GM19240 (cell line): ENCODE measurements around the gene SMIM44.
"Not testable (repeated sequence)": the region's sequence is repeated elsewhere in the genome, so short reads cannot be mapped to it uniquely, and the experiment has no call there.

ENCODE experiments used
- DNase-seq: peaks from one replicate; pipeline ENCODE4 v3.0.0; 2011; ENCODE audit warnings: low spot score; ENCODE audit not compliant: insufficient read length

The SMIM44 gene

GRCh38 chr19:3483226-3483628 is at the start of gene SMIM44:
SMIM44 (minus strand) TSS chr19:3483441; CDS start chr19:3483403, 38 bp downstream.
- no peak for DNase-seq

- DNase-seq, result no peak
These were observed 49.8 kb upstream of the SMIM44 start for GRCh38 chr19:3533033-3533432.

- no peak for DNase-seq
These were observed 49.0 kb upstream of the SMIM44 start for GRCh38 chr19:3532154-3532786.

- DNase-seq, result no peak
These were observed 48.5 kb upstream of the SMIM44 start for GRCh38 chr19:3531716-3532115.

GRCh38 chr19:3530389-3530788 is 47.1 kb upstream of the SMIM44 start:
- no peak for DNase-seq

GRCh38 chr19:3529299-3529698 is 46.1 kb upstream of the SMIM44 start:
- not testable (repeated sequence) for DNase-seq

GRCh38 chr19:3528539-3529211 is 45.4 kb upstream of the SMIM44 start:
- DNase-seq, result no peak

- no peak for DNase-seq
These were observed 44.8 kb upstream of the SMIM44 start for GRCh38 chr19:3528080-3528479.

- DNase-seq, result no peak
These were observed 44.1 kb upstream of the SMIM44 start for GRCh38 chr19:3527238-3527910.

- DNase-seq, result no peak
These were observed 43.4 kb upstream of the SMIM44 start for GRCh38 chr19:3526507-3527237.

- no peak for DNase-seq
These were observed 41.7 kb upstream of the SMIM44 start for GRCh38 chr19:3524904-3525451.

- DNase-seq, result no peak
These were observed 41.0 kb upstream of the SMIM44 start for GRCh38 chr19:3524078-3524842.

GRCh38 chr19:3523361-3524077 is 40.3 kb upstream of the SMIM44 start:
- no peak for DNase-seq

GRCh38 chr19:3522421-3523360 is 39.5 kb upstream of the SMIM44 start:
- DNase-seq, result no peak

- DNase-seq, result no peak
These were observed 37.8 kb upstream of the SMIM44 start for GRCh38 chr19:3521104-3521445.

- no peak for DNase-seq
These were observed 37.2 kb upstream of the SMIM44 start for GRCh38 chr19:3520166-3521103.

GRCh38 chr19:3519126-3519525 is 35.9 kb upstream of the SMIM44 start:
- DNase-seq, result no peak

- DNase-seq, result no peak
These were observed 35.4 kb upstream of the SMIM44 start for GRCh38 chr19:3518659-3519058.
